Measurements from ENCODE around the gene RNGTT. TPM values are rescaled to one million over a fixed set of nuclear protein-coding genes. Genes with fewer than 3 reads are reported as not detected.
A peak's percentile ranks its signal among the peaks of the same experiment; 100 is the strongest.
"Not testable (repeated sequence)": the region's sequence is repeated elsewhere in the genome, so short reads cannot be mapped to it uniquely, and the experiment has no call there.

The RNGTT gene
- total and polyA plus RNA-seq, 2 donors = 11.2 to 23.2 TPM

DNA sequence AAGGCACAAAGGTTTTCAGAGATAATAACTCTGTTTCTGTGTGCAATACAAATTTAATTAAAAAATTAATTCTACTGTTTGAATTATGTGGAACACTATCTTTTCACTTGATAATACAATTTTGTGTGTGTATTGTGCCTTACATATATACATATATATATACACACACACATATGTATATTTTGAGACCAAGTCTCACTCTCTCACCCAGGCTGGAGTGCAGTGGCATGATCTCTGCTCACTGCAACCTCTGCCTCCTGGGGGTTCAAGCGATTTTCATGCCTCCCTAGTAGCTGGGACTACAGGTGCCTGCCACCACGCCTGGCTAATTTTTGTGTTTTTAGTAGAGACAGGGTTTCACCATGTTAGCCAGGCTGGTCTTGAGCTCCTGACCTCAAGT lies 19.7 kb upstream of the RNGTT start:
- H3K4me3 ChIP-seq (ENCODE audit: low read length in 2 of 2); H3K27ac ChIP-seq (ENCODE audit: low read depth in 1 of 2, low read length in 1 of 2); H3K27me3 ChIP-seq (ENCODE audit: control insufficient read depth in 2 of 2, insufficient read depth in 1 of 2, low read length in 1 of 2); H3K9me3 ChIP-seq (ENCODE audit: control insufficient read depth in 2 of 2, insufficient read depth in 1 of 2, low read length in 1 of 2); H3K4me1 ChIP-seq (ENCODE audit: control insufficient read depth in 2 of 2, insufficient read depth in 2 of 2, low read length in 2 of 2); H3K36me3 ChIP-seq (ENCODE audit: control insufficient read depth in 2 of 2, insufficient read depth in 2 of 2, low read length in 1 of 2); DNase-seq (ENCODE audit: low read depth in 6 of 9, low spot score in 9 of 9): not testable (repeated sequence)
- WGBS = 97% methylated on average over 2 of the region's 2 CpGs

DNA sequence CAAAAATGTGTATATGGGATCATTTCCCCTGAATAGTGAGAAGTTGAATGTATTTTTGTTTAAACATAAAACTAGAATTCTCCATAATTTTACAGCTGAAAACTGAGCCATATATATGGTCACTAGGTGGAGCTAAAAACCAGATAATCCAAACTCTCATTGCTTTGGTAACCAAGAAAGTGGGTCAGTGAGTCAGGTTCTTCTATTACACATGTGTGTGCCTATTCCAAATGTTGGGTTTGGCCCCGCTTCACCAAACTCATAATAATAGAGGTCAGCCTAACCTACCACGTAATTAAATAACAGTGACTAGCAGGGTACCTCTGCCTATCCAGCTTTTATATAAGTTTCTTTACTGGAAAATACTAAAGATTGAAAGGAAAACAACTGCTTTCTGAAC lies 19.3 kb upstream of the RNGTT start:
- no peak overlapping the region for H3K27ac ChIP-seq (ENCODE audit: low read depth in 1 of 2, low read length in 1 of 2)
- no peaks in the 10 kb centered on the region for H3K4me1 ChIP-seq (ENCODE audit: control insufficient read depth in 2 of 2, insufficient read depth in 2 of 2, low read length in 2 of 2)
- no peaks in the 10 kb centered on the region for H3K36me3 ChIP-seq (ENCODE audit: control insufficient read depth in 2 of 2, insufficient read depth in 2 of 2, low read length in 1 of 2)
- 23% methylated on average over 2 of the region's 2 CpGs for WGBS
- peak; percentile 45 to 84 (median 67) for DNase-seq (ENCODE audit: low read depth in 6 of 9, low spot score in 9 of 9)
- no peak overlapping the region for H3K4me3 ChIP-seq (ENCODE audit: low read length in 2 of 2)
- no peaks in the 10 kb centered on the region for H3K9me3 ChIP-seq (ENCODE audit: control insufficient read depth in 2 of 2, insufficient read depth in 1 of 2, low read length in 1 of 2)
- no peaks in the 10 kb centered on the region for H3K27me3 ChIP-seq (ENCODE audit: control insufficient read depth in 2 of 2, insufficient read depth in 1 of 2, low read length in 1 of 2)

DNA sequence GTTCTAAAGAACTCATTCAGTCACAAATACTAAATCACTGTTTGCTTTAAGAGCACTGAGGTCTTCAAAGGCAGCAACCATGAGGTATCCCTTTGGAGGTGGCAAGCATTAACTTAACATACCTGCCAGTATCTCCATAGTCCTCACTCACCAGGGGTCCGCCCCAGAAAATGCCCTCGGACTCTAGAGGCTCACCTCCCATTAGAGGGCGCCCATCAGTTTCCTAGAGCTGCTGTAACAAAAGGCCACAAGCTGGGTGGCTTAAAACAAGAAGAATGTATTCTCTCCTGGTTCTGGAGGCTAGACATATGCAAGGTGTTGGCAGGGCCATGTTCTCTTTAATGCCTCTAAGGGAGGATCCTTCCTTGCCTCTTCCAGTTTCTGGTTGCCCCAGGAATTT lies 12.0 kb upstream of the RNGTT start:
- Histone ChIP-seq H3K27ac (ENCODE audit: low read depth in 1 of 2, low read length in 1 of 2) (no peak overlapping the region), H3K4me1 (ENCODE audit: control insufficient read depth in 2 of 2, insufficient read depth in 2 of 2, low read length in 2 of 2) (peaks cover 6 to 14% of the 10 kb centered on the region in 2 donors), H3K4me3 (ENCODE audit: low read length in 2 of 2) (no peak overlapping the region), H3K27me3 (ENCODE audit: control insufficient read depth in 2 of 2, insufficient read depth in 1 of 2, low read length in 1 of 2) (no peaks in the 10 kb centered on the region), H3K36me3 (ENCODE audit: control insufficient read depth in 2 of 2, insufficient read depth in 2 of 2, low read length in 1 of 2) (no peaks in the 10 kb centered on the region), H3K9me3 (ENCODE audit: control insufficient read depth in 2 of 2, insufficient read depth in 1 of 2, low read length in 1 of 2) (peaks cover 0 to 6% of the 10 kb centered on the region in 2 donors)
- 74% methylated on average over 3 of the region's 3 CpGs for WGBS
- DNase-seq (ENCODE audit: low read depth in 6 of 9, low spot score in 9 of 9) = no peak

GRCh38 chr6:88972504-88973423 lies 9.3 kb upstream of the RNGTT start:
- Histone ChIP-seq H3K9me3 (ENCODE audit: control insufficient read depth in 2 of 2, insufficient read depth in 1 of 2, low read length in 1 of 2) (peaks cover 0 to 10% of the 10 kb centered on the region in 2 donors), H3K36me3 (ENCODE audit: control insufficient read depth in 2 of 2, insufficient read depth in 2 of 2, low read length in 1 of 2) (no peaks in the 10 kb centered on the region), H3K27me3 (ENCODE audit: control insufficient read depth in 2 of 2, insufficient read depth in 1 of 2, low read length in 1 of 2) (no peaks in the 10 kb centered on the region), H3K4me3 (ENCODE audit: low read length in 2 of 2) (no peak overlapping the region), H3K27ac (ENCODE audit: low read depth in 1 of 2, low read length in 1 of 2) (peak overlapping the region in 1 of 2 donors; percentile 63), H3K4me1 (ENCODE audit: control insufficient read depth in 2 of 2, insufficient read depth in 2 of 2, low read length in 2 of 2) (peaks cover 6 to 14% of the 10 kb centered on the region in 2 donors)
- WGBS = 72% methylated on average over 6 of the region's 6 CpGs
- DNase-seq (ENCODE audit: low read depth in 6 of 9, low spot score in 9 of 9) = peak in 3 of 9 donors; percentile 11 to 53 (median 21)

DNA sequence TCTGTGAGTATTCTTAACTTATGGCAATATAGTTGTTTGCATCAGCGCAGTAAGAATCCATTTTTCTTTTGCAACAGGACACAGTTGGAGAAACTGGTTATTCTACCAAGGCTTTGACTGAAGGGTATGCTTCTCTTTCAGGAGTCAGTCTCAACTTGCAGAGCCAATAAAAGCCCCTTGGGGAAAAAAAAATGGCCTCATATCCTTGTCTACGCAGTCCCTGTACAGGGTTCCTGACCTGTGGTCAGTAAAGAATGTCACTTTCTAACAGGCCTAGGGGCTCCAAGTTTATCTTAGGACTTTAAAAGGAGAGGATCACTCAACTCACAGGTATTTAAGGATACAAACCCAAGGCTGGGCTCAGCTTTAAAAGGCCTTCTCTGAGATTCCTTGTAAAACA lies 6.9 kb upstream of the RNGTT start:
- H3K27me3 ChIP-seq (ENCODE audit: control insufficient read depth in 2 of 2, insufficient read depth in 1 of 2, low read length in 1 of 2) = no peaks in the 10 kb centered on the region
- no peak for DNase-seq (ENCODE audit: low read depth in 6 of 9, low spot score in 9 of 9)
- H3K9me3 ChIP-seq (ENCODE audit: control insufficient read depth in 2 of 2, insufficient read depth in 1 of 2, low read length in 1 of 2) = peaks cover 0 to 26% of the 10 kb centered on the region in 2 donors
- no peak overlapping the region for H3K4me3 ChIP-seq (ENCODE audit: low read length in 2 of 2)
- H3K36me3 ChIP-seq (ENCODE audit: control insufficient read depth in 2 of 2, insufficient read depth in 2 of 2, low read length in 1 of 2) = no peaks in the 10 kb centered on the region
- WGBS = 98% methylated on average over 2 of the region's 2 CpGs
- H3K27ac ChIP-seq (ENCODE audit: low read depth in 1 of 2, low read length in 1 of 2) = no peak overlapping the region
- peaks cover 6 to 14% of the 10 kb centered on the region in 2 donors for H3K4me1 ChIP-seq (ENCODE audit: control insufficient read depth in 2 of 2, insufficient read depth in 2 of 2, low read length in 2 of 2)

GRCh38 chr6:88969255-88969654 lies 5.8 kb upstream of the RNGTT start:
- Histone ChIP-seq H3K9me3 (ENCODE audit: control insufficient read depth in 2 of 2, insufficient read depth in 1 of 2, low read length in 1 of 2) (peaks cover 0 to 26% of the 10 kb centered on the region in 2 donors), H3K4me1 (ENCODE audit: control insufficient read depth in 2 of 2, insufficient read depth in 2 of 2, low read length in 2 of 2) (peaks cover 6 to 22% of the 10 kb centered on the region in 2 donors)
- not testable (repeated sequence) for H3K4me3 ChIP-seq (ENCODE audit: low read length in 2 of 2); H3K36me3 ChIP-seq (ENCODE audit: control insufficient read depth in 2 of 2, insufficient read depth in 2 of 2, low read length in 1 of 2); DNase-seq (ENCODE audit: low read depth in 6 of 9, low spot score in 9 of 9); H3K27me3 ChIP-seq (ENCODE audit: control insufficient read depth in 2 of 2, insufficient read depth in 1 of 2, low read length in 1 of 2); H3K27ac ChIP-seq (ENCODE audit: low read depth in 1 of 2, low read length in 1 of 2)
- 73% methylated on average over 2 of the region's 2 CpGs for WGBS

DNA sequence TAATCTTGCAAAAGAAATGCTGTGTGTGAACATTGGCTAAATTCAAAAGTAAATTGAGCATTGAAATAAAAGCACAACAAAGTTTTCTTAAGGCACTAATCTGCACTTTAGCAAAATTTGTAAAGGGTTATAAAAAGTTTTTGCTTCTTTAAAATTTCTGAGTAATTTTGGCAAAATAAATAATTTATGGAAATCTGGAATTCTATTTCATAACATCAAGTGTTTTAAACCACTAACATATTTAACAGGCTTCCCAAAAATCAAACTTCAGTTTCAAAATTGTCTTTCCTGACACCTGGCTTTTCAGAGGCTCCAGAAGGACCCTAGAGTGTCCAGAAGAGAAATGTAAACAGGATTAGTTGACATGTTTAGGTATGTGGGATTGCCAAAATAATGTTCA lies 4.5 kb upstream of the RNGTT start:
- H3K4me1 ChIP-seq (ENCODE audit: control insufficient read depth in 2 of 2, insufficient read depth in 2 of 2, low read length in 2 of 2) = peaks cover 5 to 15% of the 10 kb centered on the region in 2 donors
- no peak overlapping the region for H3K4me3 ChIP-seq (ENCODE audit: low read length in 2 of 2)
- no peaks in the 10 kb centered on the region for H3K27me3 ChIP-seq (ENCODE audit: control insufficient read depth in 2 of 2, insufficient read depth in 1 of 2, low read length in 1 of 2)
- H3K27ac ChIP-seq (ENCODE audit: low read depth in 1 of 2, low read length in 1 of 2) = no peak overlapping the region
- H3K36me3 ChIP-seq (ENCODE audit: control insufficient read depth in 2 of 2, insufficient read depth in 2 of 2, low read length in 1 of 2) = no peaks in the 10 kb centered on the region
- DNase-seq (ENCODE audit: low read depth in 6 of 9, low spot score in 9 of 9) = no peak
- peaks cover 0 to 26% of the 10 kb centered on the region in 2 donors for H3K9me3 ChIP-seq (ENCODE audit: control insufficient read depth in 2 of 2, insufficient read depth in 1 of 2, low read length in 1 of 2)

- H3K9me3 ChIP-seq (ENCODE audit: control insufficient read depth in 2 of 2, insufficient read depth in 1 of 2, low read length in 1 of 2) = peaks cover 0 to 20% of the 10 kb centered on the region in 2 donors
- WGBS = 97% methylated on average over 2 of the region's 2 CpGs
- peaks cover 3 to 18% of the 10 kb centered on the region in 2 donors for H3K4me1 ChIP-seq (ENCODE audit: control insufficient read depth in 2 of 2, insufficient read depth in 2 of 2, low read length in 2 of 2)
- no peaks in the 10 kb centered on the region for H3K27me3 ChIP-seq (ENCODE audit: control insufficient read depth in 2 of 2, insufficient read depth in 1 of 2, low read length in 1 of 2)
- no peak overlapping the region for H3K27ac ChIP-seq (ENCODE audit: low read depth in 1 of 2, low read length in 1 of 2)
- no peak for DNase-seq (ENCODE audit: low read depth in 6 of 9, low spot score in 9 of 9)
- peaks cover 0 to 3% of the 10 kb centered on the region in 2 donors for H3K36me3 ChIP-seq (ENCODE audit: control insufficient read depth in 2 of 2, insufficient read depth in 2 of 2, low read length in 1 of 2)
- no peak overlapping the region for H3K4me3 ChIP-seq (ENCODE audit: low read length in 2 of 2)
These were observed 2.3 kb upstream of the RNGTT start for GRCh38 chr6:88965691-88966090.

DNA sequence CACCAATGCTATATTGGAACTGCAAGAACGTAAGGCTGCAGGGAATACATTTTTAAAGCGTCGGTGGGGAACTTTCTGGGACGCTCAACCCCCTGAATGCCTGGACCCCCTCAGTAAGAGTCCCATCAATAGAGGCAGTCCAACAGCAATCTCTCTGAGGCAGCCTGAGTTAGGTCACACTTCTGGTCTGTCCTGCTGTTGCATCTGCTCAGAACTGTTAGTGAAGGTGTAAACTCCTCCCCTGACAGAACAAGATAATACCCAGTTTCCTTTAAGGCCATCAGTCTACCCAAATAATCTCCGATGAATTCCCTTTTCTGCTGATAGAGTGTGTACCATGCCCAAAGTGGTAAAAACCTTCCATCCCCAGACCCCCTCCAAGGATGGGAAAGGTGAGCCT lies 1.1 kb upstream of the RNGTT start:
- Histone ChIP-seq H3K4me3 (ENCODE audit: low read length in 2 of 2) (peak overlapping the region; percentile 75 to 93), H3K36me3 (ENCODE audit: control insufficient read depth in 2 of 2, insufficient read depth in 2 of 2, low read length in 1 of 2) (peaks cover 0 to 3% of the 10 kb centered on the region in 2 donors), H3K9me3 (ENCODE audit: control insufficient read depth in 2 of 2, insufficient read depth in 1 of 2, low read length in 1 of 2) (peaks cover 0 to 20% of the 10 kb centered on the region in 2 donors), H3K4me1 (ENCODE audit: control insufficient read depth in 2 of 2, insufficient read depth in 2 of 2, low read length in 2 of 2) (peaks cover 3 to 18% of the 10 kb centered on the region in 2 donors), H3K27me3 (ENCODE audit: control insufficient read depth in 2 of 2, insufficient read depth in 1 of 2, low read length in 1 of 2) (no peaks in the 10 kb centered on the region), H3K27ac (ENCODE audit: low read depth in 1 of 2, low read length in 1 of 2) (no peak overlapping the region)
- 94% methylated on average over 5 of the region's 5 CpGs for WGBS
- DNase-seq (ENCODE audit: low read depth in 6 of 9, low spot score in 9 of 9) = no peak

All from thymus (tissue), 11 donors.